Central memory CD4-positive, alpha-beta T cell (primary cell): ENCODE measurements around the gene ABCF1.
"Not testable (repeated sequence)": the region's sequence is repeated elsewhere in the genome, so short reads cannot be mapped to it uniquely, and the experiment has no call there.

Source experiments
- DNase-seq: peaks from one replicate; pipeline ENCODE4 v3.0.0; 2022
- total RNA-seq, 3 experiments: gene quantifications; one replicate each; lab custom pipeline; 2026; lab: John Stamatoyannopoulos, UW

The ABCF1 gene
- 113 to 345 (median 139) reads per million in 3 experiments for total RNA-seq

- DNase-seq = peak; percentile 99
Measured at GRCh38 chr6:30571075-30571761, at the start of gene ABCF1. ABCF1 (plus strand) TSS chr6:30571442; CDS start chr6:30571488, 46 bp downstream.

- not testable (repeated sequence) for DNase-seq
Measured at GRCh38 chr6:30521952-30522351, 49.3 kb upstream of the ABCF1 start.

GRCh38 chr6:30526444-30526843, 44.8 kb upstream of the ABCF1 start:
- DNase-seq = not testable (repeated sequence)

- DNase-seq = not testable (repeated sequence)
Measured at GRCh38 chr6:30529349-30529875, 41.8 kb upstream of the ABCF1 start.

- DNase-seq = no peak
Measured at GRCh38 chr6:30530014-30530413, 41.2 kb upstream of the ABCF1 start.

GRCh38 chr6:30533460-30534294, 37.6 kb upstream of the ABCF1 start:
- DNase-seq = no peak

GRCh38 chr6:30537931-30538330, 33.3 kb upstream of the ABCF1 start:
- no peak for DNase-seq

- DNase-seq = peak; percentile 80
Measured at GRCh38 chr6:30541515-30542403, 29.5 kb upstream of the ABCF1 start.

GRCh38 chr6:30542404-30542725, 28.9 kb upstream of the ABCF1 start:
- DNase-seq = peak; percentile 67

- no peak for DNase-seq
Measured at GRCh38 chr6:30542915-30543314, 28.3 kb upstream of the ABCF1 start.

GRCh38 chr6:30543821-30544220, 27.4 kb upstream of the ABCF1 start:
- DNase-seq = peak; percentile 58

GRCh38 chr6:30544666-30545272, 26.5 kb upstream of the ABCF1 start:
- DNase-seq = peak; percentile 57

- no peak for DNase-seq
Measured at GRCh38 chr6:30547454-30547853, 23.8 kb upstream of the ABCF1 start.

GRCh38 chr6:30548375-30548774, 22.9 kb upstream of the ABCF1 start:
- no peak for DNase-seq

GRCh38 chr6:30554404-30554803, 16.8 kb upstream of the ABCF1 start:
- DNase-seq = no peak

GRCh38 chr6:30554962-30555815, 16.1 kb upstream of the ABCF1 start:
- no peak for DNase-seq

- DNase-seq = no peak
Measured at GRCh38 chr6:30555816-30556065, 15.5 kb upstream of the ABCF1 start.

- peak; percentile 98 for DNase-seq
Measured at GRCh38 chr6:30556066-30556905, 15.0 kb upstream of the ABCF1 start, which contains the start of gene GNL1. GNL1 (minus strand) TSS chr6:30556489; CDS start chr6:30556203, 286 bp downstream.

- DNase-seq = peak; percentile 93
Measured at GRCh38 chr6:30556906-30557682, 14.1 kb upstream of the ABCF1 start, which contains the start of gene PRR3. PRR3 (plus strand) TSS chr6:30557295; CDS start chr6:30557345, 50 bp downstream.

- no peak for DNase-seq
Measured at GRCh38 chr6:30557683-30557981, 13.6 kb upstream of the ABCF1 start.
